Mesodermal cell (in vitro differentiated cells): ENCODE data around the gene CXXC5.

ENCODE experiments used
- H3K27ac ChIP-seq: 2 replicates; pipeline ENCODE4 v1.7.0; 2013; ENCODE audit warnings: mild to moderate bottlenecking, low read depth, low read length, moderate library complexity; ENCODE audit not compliant: severe bottlenecking
- H3K36me3 ChIP-seq: 2 replicates; pipeline ENCODE4 v1.7.1; 2013; ENCODE audit warnings: mild to moderate bottlenecking, low read length, moderate library complexity; ENCODE audit not compliant: control insufficient read depth, insufficient read depth
- H3K4me1 ChIP-seq: one replicate; pipeline ENCODE4 v1.7.1; 2013; ENCODE audit warnings: mild to moderate bottlenecking, low read length; ENCODE audit not compliant: insufficient read depth, control insufficient read depth, poor library complexity, severe bottlenecking
- H3K4me3 ChIP-seq: 2 replicates; pipeline ENCODE4 v1.7.0; 2013; ENCODE audit warnings: low read length, control low read depth, mild to moderate bottlenecking; ENCODE audit not compliant: insufficient read depth, poor library complexity, severe bottlenecking; ENCODE audit errors: extremely low read depth
- H3K9me3 ChIP-seq: 2 replicates; pipeline ENCODE4 v1.7.1; 2013; ENCODE audit warnings: mild to moderate bottlenecking, low read length, moderate library complexity; ENCODE audit not compliant: control insufficient read depth
- WGBS, 2 experiments: methylation state at CpG; one replicate each; pipeline ENCODE4 v1.1.5; 2013; ENCODE audit warnings: missing lambda C conversion rate in 2 of 2; ENCODE audit not compliant: insufficient coverage in 2 of 2; 5-methylcytosine and 5-hydroxymethylcytosine counted together

The CXXC5 gene

GRCh38 chr5:139676951-139677735, 29.0 kb downstream of the CXXC5 start:
- H3K4me3 ChIP-seq: no peak overlapping the region
- no peaks in the 10 kb centered on the region for H3K9me3 ChIP-seq
- peak overlapping the region; percentile 89 for H3K27ac ChIP-seq
- H3K36me3 ChIP-seq: peaks cover 50% of the 10 kb centered on the region
- peaks cover 31% of the 10 kb centered on the region for H3K4me1 ChIP-seq
- WGBS, 2 experiments: 85 to 89% methylated on average over 10 to 21 of the region's 29 CpGs

GRCh38 chr5:139677736-139678613, 29.8 kb downstream of the CXXC5 start:
- Histone ChIP-seq H3K9me3 (no peaks in the 10 kb centered on the region), H3K36me3 (peaks cover 57% of the 10 kb centered on the region), H3K4me1 (peaks cover 28% of the 10 kb centered on the region), H3K4me3 (no peak overlapping the region), H3K27ac (peak overlapping the region; percentile 89)
- WGBS, 2 experiments: 72 to 79% methylated on average over 13 to 18 of the region's 22 CpGs

GRCh38 chr5:139678751-139679750, 30.9 kb downstream of the CXXC5 start:
- H3K27ac ChIP-seq: peak overlapping the region; percentile 23
- no peak overlapping the region for H3K4me3 ChIP-seq
- peaks cover 28% of the 10 kb centered on the region for H3K4me1 ChIP-seq
- WGBS, 2 experiments: 88 to 97% methylated on average over 15 to 16 of the region's 17 CpGs
- H3K9me3 ChIP-seq: no peaks in the 10 kb centered on the region
- H3K36me3 ChIP-seq: peaks cover 67% of the 10 kb centered on the region

GRCh38 chr5:139680368-139681111, 32.4 kb downstream of the CXXC5 start:
- 96 to 97% methylated on average over 26 to 36 of the region's 36 CpGs for WGBS, 2 experiments
- no peak overlapping the region for H3K4me3 ChIP-seq
- no peak overlapping the region for H3K27ac ChIP-seq
- peaks cover 74% of the 10 kb centered on the region for H3K36me3 ChIP-seq
- peaks cover 37% of the 10 kb centered on the region for H3K4me1 ChIP-seq
- no peaks in the 10 kb centered on the region for H3K9me3 ChIP-seq

GRCh38 chr5:139681112-139681458, 32.9 kb downstream of the CXXC5 start:
- WGBS, 2 experiments: 95 to 97% methylated on average over 18 to 19 of the region's 22 CpGs
- H3K9me3 ChIP-seq: no peaks in the 10 kb centered on the region
- no peak overlapping the region for H3K27ac ChIP-seq
- H3K4me1 ChIP-seq: peaks cover 43% of the 10 kb centered on the region
- H3K36me3 ChIP-seq: peaks cover 80% of the 10 kb centered on the region
- H3K4me3 ChIP-seq: no peak overlapping the region

- Histone ChIP-seq H3K9me3 (no peaks in the 10 kb centered on the region), H3K4me3 (no peak overlapping the region), H3K27ac (no peak overlapping the region), H3K4me1 (peaks cover 43% of the 10 kb centered on the region), H3K36me3 (peaks cover 81% of the 10 kb centered on the region)
Observed at GRCh38 chr5:139681466-139681865, 33.3 kb downstream of the CXXC5 start.

- peak overlapping the region; percentile 16 for H3K27ac ChIP-seq
- 83 to 90% methylated on average over 23 to 26 of the region's 29 CpGs for WGBS, 2 experiments
- H3K36me3 ChIP-seq: peaks cover 76% of the 10 kb centered on the region
- no peaks in the 10 kb centered on the region for H3K9me3 ChIP-seq
- no peak overlapping the region for H3K4me3 ChIP-seq
- peaks cover 41% of the 10 kb centered on the region for H3K4me1 ChIP-seq
Observed at GRCh38 chr5:139682016-139682975, 34.1 kb downstream of the CXXC5 start.

- no peak overlapping the region for H3K27ac ChIP-seq
- H3K36me3 ChIP-seq: peaks cover 69% of the 10 kb centered on the region
- no peaks in the 10 kb centered on the region for H3K9me3 ChIP-seq
- H3K4me1 ChIP-seq: peaks cover 44% of the 10 kb centered on the region
- no peak overlapping the region for H3K4me3 ChIP-seq
- WGBS, 2 experiments: 62 to 68% methylated on average over 17 to 18 of the region's 20 CpGs
Observed at GRCh38 chr5:139683295-139684271, 35.4 kb downstream of the CXXC5 start.
